Measurements from ENCODE around the gene POC1A. TPM values are rescaled to one million over a fixed set of nuclear protein-coding genes. Genes with fewer than 3 reads are reported as not detected.

Gene POC1A
- total RNA-seq, 1 experiment from 2014 or later: 35.0 TPM

- Histone ChIP-seq H4K20me1 (ENCODE audit: insufficient read depth) (no peaks in the 10 kb centered on the region), H3K79me2 (ENCODE audit: low read depth) (no peaks in the 10 kb centered on the region), H3K4me2 (no peak overlapping the region), H3K36me3 (ENCODE audit: low read depth) (no peaks in the 10 kb centered on the region), H3K9me3 (ENCODE audit: insufficient read depth, low read depth) (no peaks in the 10 kb centered on the region), H3K9me2 (ENCODE audit: insufficient read depth) (no peaks in the 10 kb centered on the region), H3F3A (ENCODE audit: insufficient read depth, low read depth) (no peaks in the 10 kb centered on the region), H3K4me3 (no peak overlapping the region), H3K4me1 (replicated peaks; ENCODE audit: insufficient read depth) (no peaks in the 10 kb centered on the region), H3K27me3 (ENCODE audit: insufficient read depth, low read depth) (no peaks in the 10 kb centered on the region), H3K27ac (no peak overlapping the region), H2AFZ (no peak overlapping the region)
- DNase-seq: peak in 1 of 2 experiments; percentile 52
- TF ChIP-seq EZH2 (IDR thresholded peaks at IDR 0.05; ENCODE audit: low read depth): no peak
- TF ChIP-seq, protein P1, sequence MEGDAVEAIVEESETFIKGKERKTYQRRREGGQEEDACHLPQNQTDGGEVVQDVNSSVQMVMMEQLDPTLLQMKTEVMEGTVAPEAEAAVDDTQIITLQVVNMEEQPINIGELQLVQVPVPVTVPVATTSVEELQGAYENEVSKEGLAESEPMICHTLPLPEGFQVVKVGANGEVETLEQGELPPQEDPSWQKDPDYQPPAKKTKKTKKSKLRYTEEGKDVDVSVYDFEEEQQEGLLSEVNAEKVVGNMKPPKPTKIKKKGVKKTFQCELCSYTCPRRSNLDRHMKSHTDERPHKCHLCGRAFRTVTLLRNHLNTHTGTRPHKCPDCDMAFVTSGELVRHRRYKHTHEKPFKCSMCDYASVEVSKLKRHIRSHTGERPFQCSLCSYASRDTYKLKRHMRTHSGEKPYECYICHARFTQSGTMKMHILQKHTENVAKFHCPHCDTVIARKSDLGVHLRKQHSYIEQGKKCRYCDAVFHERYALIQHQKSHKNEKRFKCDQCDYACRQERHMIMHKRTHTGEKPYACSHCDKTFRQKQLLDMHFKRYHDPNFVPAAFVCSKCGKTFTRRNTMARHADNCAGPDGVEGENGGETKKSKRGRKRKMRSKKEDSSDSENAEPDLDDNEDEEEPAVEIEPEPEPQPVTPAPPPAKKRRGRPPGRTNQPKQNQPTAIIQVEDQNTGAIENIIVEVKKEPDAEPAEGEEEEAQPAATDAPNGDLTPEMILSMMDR (conservative IDR thresholded peaks at IDR 0.05): no peak
- ChIA-PET POLR2A (ENCODE audit: unreplicated experiment) (no interaction called here), CTCF (no interaction called here)
- BruUV-seq (replicated peaks): no TSS peak
- intact Hi-C loops (cut with micrococcal nuclease; ENCODE audit: unreplicated experiment): loop anchor here (1.0 kb wide), 1 partner anchor 9 kb away; no protein-coding TSS in a partner anchor
These were observed 63.9 kb downstream of the POC1A start for GRCh38 chr3:52090131-52090932.

- Histone ChIP-seq H2AFZ (no peak overlapping the region), H3K4me2 (no peak overlapping the region), H3K27ac (no peak overlapping the region), H3K9me3 (ENCODE audit: insufficient read depth, low read depth) (no peaks in the 10 kb centered on the region), H3K4me3 (no peak overlapping the region), H3K27me3 (ENCODE audit: insufficient read depth, low read depth) (no peaks in the 10 kb centered on the region), H3K4me1 (replicated peaks; ENCODE audit: insufficient read depth) (no peaks in the 10 kb centered on the region), H3K79me2 (ENCODE audit: low read depth) (no peaks in the 10 kb centered on the region), H3K9me2 (ENCODE audit: insufficient read depth) (no peaks in the 10 kb centered on the region), H4K20me1 (ENCODE audit: insufficient read depth) (no peaks in the 10 kb centered on the region), H3F3A (ENCODE audit: insufficient read depth, low read depth) (no peaks in the 10 kb centered on the region), H3K36me3 (ENCODE audit: low read depth) (no peaks in the 10 kb centered on the region)
- TF ChIP-seq EZH2 (IDR thresholded peaks at IDR 0.05; ENCODE audit: low read depth): no peak
- TF ChIP-seq, protein P1 (conservative IDR thresholded peaks at IDR 0.05): no peak
- BruUV-seq (replicated peaks): no TSS peak
- no peak for DNase-seq
- intact Hi-C loops (cut with micrococcal nuclease; ENCODE audit: unreplicated experiment): loop anchor here (1.0 kb wide), 1 partner anchor 10 kb away; no protein-coding TSS in a partner anchor
- POLR2A ChIA-PET (ENCODE audit: unreplicated experiment): no interaction called here
- CTCF ChIA-PET: no interaction called here
These were observed 64.5 kb downstream of the POC1A start for GRCh38 chr3:52089691-52090090.

GRCh38 chr3:52088445-52089367 is 65.5 kb downstream of the POC1A start:
- Histone ChIP-seq H3K4me1 (replicated peaks; ENCODE audit: insufficient read depth) (no peaks in the 10 kb centered on the region), H3K27ac (no peak overlapping the region), H2AFZ (no peak overlapping the region), H3K4me2 (no peak overlapping the region), H3K36me3 (ENCODE audit: low read depth) (no peaks in the 10 kb centered on the region), H3K27me3 (ENCODE audit: insufficient read depth, low read depth) (no peaks in the 10 kb centered on the region), H3K9me3 (ENCODE audit: insufficient read depth, low read depth) (no peaks in the 10 kb centered on the region), H3K9me2 (ENCODE audit: insufficient read depth) (no peaks in the 10 kb centered on the region), H3F3A (ENCODE audit: insufficient read depth, low read depth) (no peaks in the 10 kb centered on the region), H4K20me1 (ENCODE audit: insufficient read depth) (no peaks in the 10 kb centered on the region), H3K4me3 (no peak overlapping the region), H3K79me2 (ENCODE audit: low read depth) (no peaks in the 10 kb centered on the region)
- CTCF ChIA-PET: interaction anchor here (1.0 kb wide), 1 partner anchor 86 kb away, joined by 4 read pairs; no protein-coding TSS in a partner anchor
- TF ChIP-seq, protein P1 (conservative IDR thresholded peaks at IDR 0.05): no peak
- TF ChIP-seq EZH2 (IDR thresholded peaks at IDR 0.05; ENCODE audit: low read depth): no peak
- POLR2A ChIA-PET (ENCODE audit: unreplicated experiment): no interaction called here
- DNase-seq: no peak
- intact Hi-C loops (cut with micrococcal nuclease; ENCODE audit: unreplicated experiment): no loop called here
- no TSS peak for BruUV-seq (replicated peaks)

Measured in PC-9 (cell line).